ENCODE measurements around the gene KANSL1. TPM values are rescaled to one million over a fixed set of nuclear protein-coding genes. Genes with fewer than 3 reads are reported as not detected.

The KANSL1 gene
- polyA plus RNA-seq, 1 donor from 2014 or later = 65.0 TPM

DNA sequence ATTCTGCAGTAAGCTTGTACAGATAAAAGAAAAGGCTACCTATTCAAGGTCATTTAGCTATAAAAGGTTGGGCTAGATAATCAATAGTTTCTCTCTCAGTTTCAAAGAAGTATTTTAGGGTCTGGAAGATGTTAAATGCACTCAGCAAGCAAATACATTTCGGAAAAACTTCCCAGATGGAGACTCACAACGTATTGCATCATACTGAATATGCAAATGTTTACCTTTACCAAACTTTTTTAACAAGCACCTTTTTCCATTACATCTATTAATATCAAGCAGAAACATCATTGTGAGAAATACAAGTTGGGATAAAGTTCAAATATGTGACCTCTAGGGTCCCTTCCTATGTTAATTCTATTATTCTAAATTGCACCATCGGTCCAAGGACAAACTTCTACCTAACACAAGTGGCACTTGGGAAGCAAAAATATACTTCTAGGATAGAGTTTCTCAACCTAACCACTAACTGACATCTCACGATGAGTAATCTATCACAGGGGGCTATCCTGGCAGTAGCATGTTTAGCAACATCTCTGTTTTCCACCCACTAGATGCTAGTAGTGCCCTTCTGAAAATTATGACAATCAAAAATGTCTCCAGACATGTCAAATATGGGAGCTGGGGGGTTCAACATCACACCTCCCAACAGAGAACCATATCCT, 14.5 kb downstream of the KANSL1 start:
- no peak overlapping the region for H2AFZ ChIP-seq (ENCODE audit: low read depth, low read length)
- no peak for TF ChIP-seq EP300 (conservative IDR thresholded peaks at IDR 0.05; ENCODE audit: poor library complexity, severe bottlenecking)
- TF ChIP-seq EZH2 (IDR thresholded peaks at IDR 0.05; ENCODE audit: borderline replicate concordance, insufficient read depth, low read length, poor library complexity, severe bottlenecking) = no peak
- TF ChIP-seq MXI1 (conservative IDR thresholded peaks at IDR 0.05; ENCODE audit: poor library complexity, severe bottlenecking) = no peak
- TF ChIP-seq, protein P1, sequence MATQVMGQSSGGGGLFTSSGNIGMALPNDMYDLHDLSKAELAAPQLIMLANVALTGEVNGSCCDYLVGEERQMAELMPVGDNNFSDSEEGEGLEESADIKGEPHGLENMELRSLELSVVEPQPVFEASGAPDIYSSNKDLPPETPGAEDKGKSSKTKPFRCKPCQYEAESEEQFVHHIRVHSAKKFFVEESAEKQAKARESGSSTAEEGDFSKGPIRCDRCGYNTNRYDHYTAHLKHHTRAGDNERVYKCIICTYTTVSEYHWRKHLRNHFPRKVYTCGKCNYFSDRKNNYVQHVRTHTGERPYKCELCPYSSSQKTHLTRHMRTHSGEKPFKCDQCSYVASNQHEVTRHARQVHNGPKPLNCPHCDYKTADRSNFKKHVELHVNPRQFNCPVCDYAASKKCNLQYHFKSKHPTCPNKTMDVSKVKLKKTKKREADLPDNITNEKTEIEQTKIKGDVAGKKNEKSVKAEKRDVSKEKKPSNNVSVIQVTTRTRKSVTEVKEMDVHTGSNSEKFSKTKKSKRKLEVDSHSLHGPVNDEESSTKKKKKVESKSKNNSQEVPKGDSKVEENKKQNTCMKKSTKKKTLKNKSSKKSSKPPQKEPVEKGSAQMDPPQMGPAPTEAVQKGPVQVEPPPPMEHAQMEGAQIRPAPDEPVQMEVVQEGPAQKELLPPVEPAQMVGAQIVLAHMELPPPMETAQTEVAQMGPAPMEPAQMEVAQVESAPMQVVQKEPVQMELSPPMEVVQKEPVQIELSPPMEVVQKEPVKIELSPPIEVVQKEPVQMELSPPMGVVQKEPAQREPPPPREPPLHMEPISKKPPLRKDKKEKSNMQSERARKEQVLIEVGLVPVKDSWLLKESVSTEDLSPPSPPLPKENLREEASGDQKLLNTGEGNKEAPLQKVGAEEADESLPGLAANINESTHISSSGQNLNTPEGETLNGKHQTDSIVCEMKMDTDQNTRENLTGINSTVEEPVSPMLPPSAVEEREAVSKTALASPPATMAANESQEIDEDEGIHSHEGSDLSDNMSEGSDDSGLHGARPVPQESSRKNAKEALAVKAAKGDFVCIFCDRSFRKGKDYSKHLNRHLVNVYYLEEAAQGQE (IDR thresholded peaks at IDR 0.05; ENCODE audit: borderline replicate concordance) = no peak
- no peak for TF ChIP-seq CTCF (IDR thresholded peaks at IDR 0.05; ENCODE audit: poor library complexity, severe bottlenecking)
- no peak for TF ChIP-seq TAF1 (IDR thresholded peaks at IDR 0.05; ENCODE audit: low read depth)
- TF ChIP-seq RAD21 (conservative IDR thresholded peaks at IDR 0.05) = no peak
- TF ChIP-seq POLR2AphosphoS5 (IDR thresholded peaks at IDR 0.05) = no peak
- no peak for TF ChIP-seq SMC3 (conservative IDR thresholded peaks at IDR 0.05; ENCODE audit: poor library complexity)
- H3K9me2 ChIP-seq (ENCODE audit: insufficient read depth, low read length) = no peaks in the 10 kb centered on the region
- no peaks in the 10 kb centered on the region for H3F3A ChIP-seq (ENCODE audit: insufficient read depth, low read length, poor library complexity, severe bottlenecking)
- no peak overlapping the region for H3K9ac ChIP-seq (ENCODE audit: low read length)
- H3K4me2 ChIP-seq (ENCODE audit: low read length) = no peak overlapping the region
- peaks cover 97% of the 10 kb centered on the region for H3K79me2 ChIP-seq (replicated peaks; ENCODE audit: insufficient read depth, low read length)
- no peaks in the 10 kb centered on the region for H3K9me3 ChIP-seq (ENCODE audit: low read length)
- H3K4me3 ChIP-seq (ENCODE audit: low read length) = no peak overlapping the region
- H3K27me3 ChIP-seq (ENCODE audit: insufficient read depth, low read depth, low read length) = no peaks in the 10 kb centered on the region
- H4K20me1 ChIP-seq (ENCODE audit: insufficient read depth) = peaks cover 80% of the 10 kb centered on the region
- no peaks in the 10 kb centered on the region for H3K36me3 ChIP-seq (ENCODE audit: insufficient read depth, low read length)
- H3K27ac ChIP-seq (ENCODE audit: low read length) = no peak overlapping the region

GRCh38 chr17:46176975-46177374, 16.3 kb downstream of the KANSL1 start:
- TF ChIP-seq CTCF (IDR thresholded peaks at IDR 0.05; ENCODE audit: poor library complexity, severe bottlenecking) (no peak), RAD21 (conservative IDR thresholded peaks at IDR 0.05) (no peak), POLR2AphosphoS5 (IDR thresholded peaks at IDR 0.05) (no peak), TAF1 (IDR thresholded peaks at IDR 0.05; ENCODE audit: low read depth) (no peak), MXI1 (conservative IDR thresholded peaks at IDR 0.05; ENCODE audit: poor library complexity, severe bottlenecking) (no peak), EP300 (conservative IDR thresholded peaks at IDR 0.05; ENCODE audit: poor library complexity, severe bottlenecking) (no peak), EZH2 (IDR thresholded peaks at IDR 0.05; ENCODE audit: borderline replicate concordance, insufficient read depth, low read length, poor library complexity, severe bottlenecking) (no peak), SMC3 (conservative IDR thresholded peaks at IDR 0.05; ENCODE audit: poor library complexity) (no peak)
- TF ChIP-seq, protein P1 (IDR thresholded peaks at IDR 0.05; ENCODE audit: borderline replicate concordance) = no peak
- peaks cover 98% of the 10 kb centered on the region for H3K79me2 ChIP-seq (replicated peaks; ENCODE audit: insufficient read depth, low read length)
- no peaks in the 10 kb centered on the region for H3K36me3 ChIP-seq (ENCODE audit: insufficient read depth, low read length)
- no peaks in the 10 kb centered on the region for H3K9me3 ChIP-seq (ENCODE audit: low read length)
- H4K20me1 ChIP-seq (ENCODE audit: insufficient read depth) = peaks cover 82% of the 10 kb centered on the region
- H3K9ac ChIP-seq (ENCODE audit: low read length) = no peak overlapping the region
- H3K27me3 ChIP-seq (ENCODE audit: insufficient read depth, low read depth, low read length) = no peaks in the 10 kb centered on the region
- H3K4me2 ChIP-seq (ENCODE audit: low read length) = no peak overlapping the region
- no peak overlapping the region for H2AFZ ChIP-seq (ENCODE audit: low read depth, low read length)
- no peaks in the 10 kb centered on the region for H3K9me2 ChIP-seq (ENCODE audit: insufficient read depth, low read length)
- H3K4me3 ChIP-seq (ENCODE audit: low read length) = no peak overlapping the region
- no peaks in the 10 kb centered on the region for H3F3A ChIP-seq (ENCODE audit: insufficient read depth, low read length, poor library complexity, severe bottlenecking)
- H3K27ac ChIP-seq (ENCODE audit: low read length) = no peak overlapping the region
